CD14-positive monocyte (primary cell): ENCODE results near the gene NHERF1. TPM values are rescaled to one million over a fixed set of nuclear protein-coding genes. Genes with fewer than 3 reads are reported as not detected.
A peak's percentile ranks its signal among the peaks of the same experiment; 100 is the strongest.

Experiments
- DNase-seq, 3 donors: peaks; one replicate each; pipeline ENCODE4 v3.0.0-alpha.2; 2011 to 2022
- H2AFZ ChIP-seq: 2 replicates; pipeline ENCODE4 v1.6.0; 2012; ENCODE audit warnings: mild to moderate bottlenecking, low read depth, low read length, inconsistent platforms; ENCODE audit not compliant: insufficient read depth, poor library complexity, severe bottlenecking
- H3K27ac ChIP-seq, 2 donors: 1 replicate in 1 of 2; 2 replicates in 1 of 2; pipeline ENCODE4 v1.5.1; 2012 to 2013; ENCODE audit warnings: low read length in 2 of 2, control low read depth in 1 of 2, inconsistent platforms in 1 of 2, low read depth in 1 of 2, mild to moderate bottlenecking in 1 of 2
- H3K27me3 ChIP-seq, 2 donors: one replicate each; pipeline versions ENCODE4 v1.6.0 to v1.6.1; 2011 to 2013; ENCODE audit warnings: low read length in 2 of 2; ENCODE audit not compliant: control insufficient read depth in 2 of 2, insufficient read depth in 2 of 2
- H3K36me3 ChIP-seq, 2 donors: replicated peaks in 1 of 2; 1 replicate in 1 of 2; 2 replicates in 1 of 2; pipeline versions ENCODE4 v1.5.1 to v1.6.1; 2012 to 2013; ENCODE audit warnings: low read length in 2 of 2, control low read depth in 1 of 2, inconsistent platforms in 1 of 2, mild to moderate bottlenecking in 1 of 2; ENCODE audit not compliant: insufficient read depth in 2 of 2, control insufficient read depth in 1 of 2
- H3K4me1 ChIP-seq, 2 donors: 1 replicate in 1 of 2; 2 replicates in 1 of 2; pipeline versions ENCODE4 v1.5.1 to v1.6.1; 2012 to 2013; ENCODE audit warnings: low read length in 2 of 2, control low read depth in 1 of 2, inconsistent platforms in 1 of 2, mild to moderate bottlenecking in 1 of 2, moderate library complexity in 1 of 2; ENCODE audit not compliant: insufficient read depth in 2 of 2, control insufficient read depth in 1 of 2
- H3K4me2 ChIP-seq: replicated peaks from 2 replicates; pipeline ENCODE3; 2012; ENCODE audit warnings: low read length, moderate library complexity, mild to moderate bottlenecking; ENCODE audit not compliant: poor library complexity, severe bottlenecking; ENCODE audit errors: extremely low read depth
- H3K4me3 ChIP-seq, 3 experiments: fragments of 200-600 bp in 1 of 3; sonication (generic) in 1 of 3; replicated peaks in 1 of 3; 1 replicate in 2 of 3; 2 replicates in 1 of 3; pipeline ENCODE4 v1.5.1; 2011 to 2013; ENCODE audit warnings: low read length in 3 of 3, mild to moderate bottlenecking in 3 of 3, control low read depth in 2 of 3, low read depth in 2 of 3, inconsistent platforms in 1 of 3, moderate library complexity in 1 of 3
- H3K79me2 ChIP-seq: 2 replicates; pipeline ENCODE4 v1.6.0; 2012; ENCODE audit warnings: mild to moderate bottlenecking, control low read depth, inconsistent platforms, low read length, moderate library complexity; ENCODE audit not compliant: insufficient read depth
- H3K9ac ChIP-seq: 2 replicates; pipeline ENCODE4 v1.6.0; 2017; ENCODE audit warnings: low read length, mild to moderate bottlenecking; ENCODE audit not compliant: insufficient read depth, poor library complexity, severe bottlenecking
- H3K9me3 ChIP-seq, 2 donors: replicated peaks in 1 of 2; 1 replicate in 1 of 2; 2 replicates in 1 of 2; pipeline versions ENCODE4 v1.5.1 to v1.6.1; 2012 to 2013; ENCODE audit warnings: low read length in 2 of 2, control low read depth in 1 of 2; ENCODE audit not compliant: control insufficient read depth in 1 of 2, insufficient read depth in 1 of 2
- H4K20me1 ChIP-seq: 2 replicates; pipeline ENCODE4 v1.6.0; 2012; ENCODE audit warnings: mild to moderate bottlenecking, low read length, control low read depth, moderate library complexity; ENCODE audit not compliant: insufficient read depth
- H3K27ac Mint-ChIP-seq, 7 donors: one replicate each; pipeline ENCODE4 v1.8.0; 2020; ENCODE audit warnings: mild to moderate bottlenecking in 7 of 7, mixed read lengths in 7 of 7, moderate library complexity in 6 of 7, inconsistent platforms in 2 of 7
- H3K27me3 Mint-ChIP-seq, 3 donors: one replicate each; pipeline ENCODE4 v1.8.0; 2021 to 2022; ENCODE audit warnings: low read depth in 3 of 3, mild to moderate bottlenecking in 3 of 3, mixed read lengths in 3 of 3, moderate library complexity in 3 of 3, inconsistent platforms in 1 of 3
- H3K36me3 Mint-ChIP-seq, 2 donors: one replicate each; pipeline ENCODE4 v1.8.0; 2020; ENCODE audit warnings: mixed read lengths in 2 of 2, inconsistent platforms in 1 of 2, mild to moderate bottlenecking in 1 of 2
- H3K4me1 Mint-ChIP-seq: one replicate; pipeline ENCODE4 v1.8.0; 2020; ENCODE audit warnings: mild to moderate bottlenecking, mixed read lengths
- H3K4me3 Mint-ChIP-seq, 2 donors: one replicate each; pipeline ENCODE4 v1.8.0; 2020; ENCODE audit warnings: mild to moderate bottlenecking in 2 of 2, mixed read lengths in 2 of 2, moderate library complexity in 1 of 2
- H3K9me3 Mint-ChIP-seq, 7 donors: one replicate each; pipeline ENCODE4 v1.8.0; 2020 to 2022; ENCODE audit warnings: mixed read lengths in 7 of 7, mild to moderate bottlenecking in 6 of 7, moderate library complexity in 6 of 7, inconsistent platforms in 2 of 7
- CTCF ChIP-seq: fragments of 200-600 bp; IDR thresholded peaks from one replicate; pipeline ENCODE4 v1.8.0; 2022; ENCODE audit warnings: antibody characterized with exemption, mild to moderate bottlenecking
- WGBS: methylation state at CpG from one replicate; pipeline ENCODE4 v1.1.5; 2013; ENCODE audit warnings: missing lambda C conversion rate; ENCODE audit not compliant: insufficient coverage; 5-methylcytosine and 5-hydroxymethylcytosine counted together
- intact Hi-C, 2 donors: fragments of 100-400 bp; cut with micrococcal nuclease; formaldehyde crosslinking; loops; one replicate each; pipeline versions ENCODE4 v1.15.0 to v1.15.1; 2023
- polyA plus RNA-seq, 3 donors: library from polyadenylated mRNA; depleted of rRNA in 1 of 3; unstranded in 2 of 3; stranded (reverse) in 1 of 3; fragments of 300-500 nt in 2 of 3; fragments of >200 nt in 1 of 3; fragmentation: Illumina TruSeq in 2 of 3; gene quantifications; 1 replicate in 2 of 3; 2 replicates in 1 of 3; pipeline ENCODE4 v1.2.3, GENCODE V29; 2012 to 2021

Gene NHERF1
- polyA plus RNA-seq, 3 donors = 79.5 to 149 (median 131) TPM

DNA sequence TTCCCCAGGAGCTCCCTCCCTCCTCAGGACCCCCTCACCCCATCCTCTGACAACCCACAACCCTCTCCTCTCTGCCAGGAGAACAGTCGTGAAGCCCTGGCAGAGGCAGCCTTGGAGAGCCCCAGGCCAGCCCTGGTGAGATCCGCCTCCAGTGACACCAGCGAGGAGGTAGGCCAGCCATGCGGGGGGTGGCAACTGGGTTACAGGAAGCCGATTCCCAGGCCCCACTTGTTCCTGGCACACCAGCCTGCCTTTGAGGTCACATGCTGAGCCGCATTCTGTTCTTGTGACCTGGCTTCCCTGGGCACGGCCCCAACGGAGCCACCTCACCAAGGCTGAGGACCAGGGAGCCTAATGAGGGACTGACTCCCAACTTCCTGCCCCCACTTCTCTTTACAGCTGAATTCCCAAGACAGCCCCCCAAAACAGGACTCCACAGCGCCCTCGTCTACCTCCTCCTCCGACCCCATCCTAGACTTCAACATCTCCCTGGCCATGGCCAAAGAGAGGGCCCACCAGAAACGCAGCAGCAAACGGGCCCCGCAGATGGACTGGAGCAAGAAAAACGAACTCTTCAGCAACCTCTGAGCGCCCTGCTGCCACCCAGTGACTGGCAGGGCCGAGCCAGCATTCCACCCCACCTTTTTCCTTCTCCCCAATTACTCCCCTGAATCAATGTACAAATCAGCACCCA, 19.8 kb downstream of the NHERF1 start:
- Mint-ChIP-seq H3K27me3 (peaks cover 0 to 2% (median 2%) of the 10 kb centered on the region in 3 donors), H3K36me3 (peaks cover 74 to 95% of the 10 kb centered on the region in 2 donors), H3K4me3 (no peak overlapping the region), H3K4me1 (peaks cover 12% of the 10 kb centered on the region), H3K27ac (peak overlapping the region in 5 of 7 donors; percentile 16 to 78 (median 51)), H3K9me3 (peaks cover 0 to 2% (median 0%) of the 10 kb centered on the region in 7 donors)
- Histone ChIP-seq H3K27me3 (no peaks in the 10 kb centered on the region), H3K4me3 (no peak overlapping the region), H3K4me1 (peaks cover 0 to 1% of the 10 kb centered on the region in 2 donors), H2AFZ (no peak overlapping the region), H3K27ac (no peak overlapping the region), H3K4me2 (no peak overlapping the region), H3K9ac (no peak overlapping the region), H3K36me3 (peaks cover 78 to 100% of the 10 kb centered on the region in 2 donors), H3K9me3 (no peaks in the 10 kb centered on the region), H3K79me2 (peaks cover 27% of the 10 kb centered on the region), H4K20me1 (peaks cover 97% of the 10 kb centered on the region)
- WGBS = 64% methylated on average over 17 of the region's 17 CpGs
- intact Hi-C loops = no loop called here
- DNase-seq = no peak
- TF ChIP-seq CTCF = no peak

- Histone ChIP-seq H2AFZ (no peak overlapping the region), H3K27ac (no peak overlapping the region), H3K9ac (no peak overlapping the region), H3K9me3 (no peaks in the 10 kb centered on the region), H3K4me1 (no peaks in the 10 kb centered on the region), H3K4me3 (no peak overlapping the region), H3K79me2 (peaks cover 27% of the 10 kb centered on the region), H3K27me3 (no peaks in the 10 kb centered on the region), H4K20me1 (peaks cover 97% of the 10 kb centered on the region), H3K36me3 (peaks cover 77 to 100% of the 10 kb centered on the region in 2 donors), H3K4me2 (no peak overlapping the region)
- intact Hi-C loops = no loop called here
- Mint-ChIP-seq H3K27ac (peak overlapping the region in 2 of 7 donors; percentile 71 to 78), H3K4me3 (no peak overlapping the region), H3K9me3 (peaks cover 0 to 2% (median 0%) of the 10 kb centered on the region in 7 donors), H3K27me3 (peaks cover 0 to 2% (median 2%) of the 10 kb centered on the region in 3 donors), H3K4me1 (peaks cover 16% of the 10 kb centered on the region), H3K36me3 (peaks cover 78 to 95% of the 10 kb centered on the region in 2 donors)
- no peak for DNase-seq
- 70% methylated on average over 4 of the region's 7 CpGs for WGBS
- TF ChIP-seq CTCF = no peak
Measured at GRCh38 chr17:74768763-74769114, 20.3 kb downstream of the NHERF1 start.
